Smooth muscle cell (in vitro differentiated cells): Measurements from ENCODE around the gene VRK1. TPM values are rescaled to one million over a fixed set of nuclear protein-coding genes. Genes with fewer than 3 reads are reported as not detected.

Source experiments
- DNase-seq: peaks from one replicate; lab custom pipeline; 2025; ENCODE audit not compliant: unreplicated experiment; lab: John Stamatoyannopoulos, UW
- H2AFZ ChIP-seq: fragments of 200-600 bp; sonication (generic); 2 replicates; pipeline ENCODE4 v1.6.0; 2016; ENCODE audit warnings: antibody characterized with exemption, low read depth, mild to moderate bottlenecking
- H3F3A ChIP-seq: fragments of 200-600 bp; sonication (generic); 2 replicates; pipeline ENCODE4 v1.6.0; 2017; ENCODE audit warnings: antibody characterized with exemption, low read depth
- H3K27ac ChIP-seq: fragments of 200-600 bp; sonication (generic); 2 replicates; pipeline ENCODE4 v1.5.1; 2016; ENCODE audit warnings: low read depth, mild to moderate bottlenecking
- H3K27me3 ChIP-seq: fragments of 200-600 bp; sonication (generic); 2 replicates; pipeline ENCODE4 v1.6.1; 2016; ENCODE audit warnings: low read depth, mild to moderate bottlenecking
- H3K36me3 ChIP-seq: fragments of 200-600 bp; sonication (generic); 2 replicates; pipeline ENCODE4 v1.5.1; 2016; ENCODE audit warnings: low read depth
- H3K4me1 ChIP-seq: fragments of 200-600 bp; sonication (generic); 2 replicates; pipeline ENCODE4 v1.5.1; 2016; ENCODE audit warnings: low read depth
- H3K4me2 ChIP-seq: fragments of 200-600 bp; sonication (generic); 2 replicates; pipeline ENCODE4 v1.6.0; 2016; ENCODE audit warnings: mild to moderate bottlenecking
- H3K4me3 ChIP-seq: fragments of 200-600 bp; sonication (generic); 2 replicates; pipeline ENCODE4 v1.5.1; 2016; ENCODE audit warnings: mild to moderate bottlenecking
- H3K79me2 ChIP-seq: fragments of 200-600 bp; sonication (generic); 2 replicates; pipeline ENCODE4 v1.6.0; 2016; ENCODE audit warnings: low read depth, mild to moderate bottlenecking
- H3K9ac ChIP-seq: fragments of 200-600 bp; sonication (generic); 2 replicates; pipeline ENCODE4 v1.6.0; 2016; ENCODE audit warnings: low read depth
- H3K9me3 ChIP-seq: fragments of 200-600 bp; sonication (generic); replicated peaks from 2 replicates; pipeline ENCODE4 v1.5.1; 2016; ENCODE audit warnings: low read depth
- H4K20me1 ChIP-seq: fragments of 200-600 bp; sonication (generic); 2 replicates; pipeline ENCODE4 v1.6.0; 2016; ENCODE audit warnings: low read depth
- CTCF ChIP-seq: fragments of 200-600 bp; sonication (generic); IDR thresholded peaks from 2 replicates; pipeline ENCODE4 v1.5.1; 2017; ENCODE audit warnings: borderline replicate concordance, mild to moderate bottlenecking, antibody characterized with exemption; ENCODE audit not compliant: insufficient read depth, poor library complexity, severe bottlenecking
- WGBS: methylation state at CpG from one replicate; pipeline ENCODE4 v1.1.7; 2016; ENCODE audit warnings: low lambda C conversion rate; 5-methylcytosine and 5-hydroxymethylcytosine counted together
- polyA plus RNA-seq: library from polyadenylated mRNA; unstranded; fragments of >200 nt; fragmentation: Nextera tagmentation; extraction: Ambion mirVana; gene quantifications from 2 replicates; pipeline ENCODE4 v1.2.1, GENCODE V29; 2016
- total RNA-seq: library from RNA; depleted of rRNA; stranded (reverse); fragments of >200 nt; gene quantifications from 2 replicates; pipeline ENCODE4 v1.2.3, GENCODE V29; 2014

Gene VRK1
- total and polyA plus RNA-seq, 2 experiments from 2014 or later = 13.7 to 13.9 TPM

DNA sequence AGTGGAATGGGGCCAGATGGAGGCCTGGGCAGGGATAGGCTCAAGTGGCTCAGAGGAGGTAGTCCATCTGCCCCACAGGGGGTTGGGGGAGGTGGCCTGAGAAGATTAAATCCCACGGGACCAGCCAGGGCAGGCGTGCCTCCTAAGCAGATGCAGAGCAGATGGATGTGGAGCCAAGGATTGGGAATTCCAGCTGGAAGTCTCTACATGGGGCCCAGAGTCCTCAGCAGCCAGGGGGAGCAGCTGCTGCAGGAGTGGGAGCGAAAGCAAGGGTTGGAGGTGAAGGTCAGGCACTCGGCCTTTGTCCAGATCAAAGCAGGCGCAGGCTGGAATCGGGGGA, 42.4 kb upstream of the VRK1 start:
- H3K9me3 ChIP-seq = no peaks in the 10 kb centered on the region
- H4K20me1 ChIP-seq = no peaks in the 10 kb centered on the region
- H2AFZ ChIP-seq = no peak overlapping the region
- H3K4me3 ChIP-seq = no peak overlapping the region
- no peaks in the 10 kb centered on the region for H3K27me3 ChIP-seq
- WGBS = 86% methylated on average over 5 of the region's 6 CpGs
- no peaks in the 10 kb centered on the region for H3F3A ChIP-seq
- H3K27ac ChIP-seq = no peak overlapping the region
- no peak for TF ChIP-seq CTCF
- no peaks in the 10 kb centered on the region for H3K79me2 ChIP-seq
- no peaks in the 10 kb centered on the region for H3K36me3 ChIP-seq
- H3K4me1 ChIP-seq = peaks cover 5% of the 10 kb centered on the region
- no peak overlapping the region for H3K4me2 ChIP-seq
- no peak overlapping the region for H3K9ac ChIP-seq
- no peak for DNase-seq

GRCh38 chr14:96756745-96757144, 40.4 kb upstream of the VRK1 start:
- DNase-seq = no peak
- no peaks in the 10 kb centered on the region for H3K79me2 ChIP-seq
- no peaks in the 10 kb centered on the region for H4K20me1 ChIP-seq
- TF ChIP-seq CTCF = no peak
- H3K4me2 ChIP-seq = no peak overlapping the region
- no peak overlapping the region for H3K9ac ChIP-seq
- no peak overlapping the region for H3K27ac ChIP-seq
- H3K4me1 ChIP-seq = peaks cover 5% of the 10 kb centered on the region
- H3F3A ChIP-seq = no peaks in the 10 kb centered on the region
- no peak overlapping the region for H3K4me3 ChIP-seq
- 75% methylated on average over 5 of the region's 5 CpGs for WGBS
- no peaks in the 10 kb centered on the region for H3K36me3 ChIP-seq
- H2AFZ ChIP-seq = no peak overlapping the region
- no peaks in the 10 kb centered on the region for H3K9me3 ChIP-seq
- H3K27me3 ChIP-seq = no peaks in the 10 kb centered on the region

- H3K9ac ChIP-seq = no peak overlapping the region
- H3K4me2 ChIP-seq = no peak overlapping the region
- H3K9me3 ChIP-seq = no peaks in the 10 kb centered on the region
- H4K20me1 ChIP-seq = no peaks in the 10 kb centered on the region
- 77% methylated on average over 7 of the region's 7 CpGs for WGBS
- no peak for DNase-seq
- H3F3A ChIP-seq = no peaks in the 10 kb centered on the region
- no peak overlapping the region for H3K4me3 ChIP-seq
- H2AFZ ChIP-seq = no peak overlapping the region
- no peak for TF ChIP-seq CTCF
- no peak overlapping the region for H3K27ac ChIP-seq
- peaks cover 5% of the 10 kb centered on the region for H3K4me1 ChIP-seq
- H3K36me3 ChIP-seq = no peaks in the 10 kb centered on the region
- no peaks in the 10 kb centered on the region for H3K27me3 ChIP-seq
- no peaks in the 10 kb centered on the region for H3K79me2 ChIP-seq
Observed at GRCh38 chr14:96757456-96757855, 39.7 kb upstream of the VRK1 start.

DNA sequence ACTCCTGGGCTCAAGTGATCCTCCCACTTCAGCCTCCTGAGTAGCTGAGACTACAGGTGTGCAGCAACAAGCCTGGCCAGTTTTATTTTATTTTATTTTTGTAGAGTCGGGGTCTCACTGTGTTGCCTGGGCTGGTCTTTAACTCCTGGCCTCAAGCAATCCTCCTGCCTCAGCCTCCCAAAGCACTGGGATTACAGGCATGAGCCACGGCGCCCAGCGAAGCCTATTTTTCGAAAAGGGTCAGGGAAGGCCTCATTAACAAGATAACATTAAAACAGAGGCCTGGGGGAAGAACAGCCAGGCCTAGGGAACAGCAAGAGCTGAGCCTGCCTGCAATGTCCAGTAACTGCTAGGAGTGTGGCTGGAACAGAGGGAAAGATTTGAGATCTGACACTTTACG, 36.1 kb upstream of the VRK1 start:
- Histone ChIP-seq H3K4me3 (no peak overlapping the region), H3K36me3 (no peaks in the 10 kb centered on the region), H2AFZ (no peak overlapping the region), H3K9ac (no peak overlapping the region), H4K20me1 (no peaks in the 10 kb centered on the region), H3F3A (no peaks in the 10 kb centered on the region), H3K9me3 (no peaks in the 10 kb centered on the region), H3K27ac (no peak overlapping the region), H3K4me1 (no peaks in the 10 kb centered on the region), H3K79me2 (no peaks in the 10 kb centered on the region), H3K27me3 (no peaks in the 10 kb centered on the region), H3K4me2 (no peak overlapping the region)
- TF ChIP-seq CTCF = no peak
- DNase-seq = no peak
- WGBS = 70% methylated on average over 6 of the region's 6 CpGs
